PC-3 (cell line): ENCODE results near the gene TCEA2. TPM values are rescaled to one million over a fixed set of nuclear protein-coding genes. Genes with fewer than 3 reads are reported as not detected.

Experiments used
- ATAC-seq: fragments of 200-7000 bp; cut with Tn5 transposase; 2 replicates; pipeline ENCODE4 v1.9.1; 2020; ENCODE audit warnings: mild to moderate bottlenecking, moderate library complexity
- BruUV-seq: library from RNA; stranded (reverse); fragments of 400-500 nt; replicated peaks from 2 replicates; lab custom pipeline; 2021; lab: Mats Ljungman, UMichigan
- CTCF ChIA-PET: fragments of 300-600 bp; sonication (Branson Sonifier 250); formaldehyde crosslinking; loops from one replicate; lab custom pipeline; 2022; ENCODE audit warnings: antibody characterized with exemption; lab: Charles Lee
- POLR2A ChIA-PET: fragments of 300-600 bp; sonication (Branson Sonifier 250); formaldehyde crosslinking; loops from one replicate; lab custom pipeline; 2022; ENCODE audit warnings: antibody characterized with exemption; ENCODE audit not compliant: unreplicated experiment; lab: Charles Lee
- DNase-seq: peaks from one replicate; pipeline ENCODE4 v3.0.0-alpha.2; 2015
- H2AFZ ChIP-seq: fragments of 300-600 bp; sonication (generic); 2 replicates; pipeline ENCODE4 v1.6.0; 2016; ENCODE audit warnings: antibody characterized with exemption, low read length
- H3F3A ChIP-seq: fragments of 300-600 bp; sonication (generic); one replicate; pipeline ENCODE4 v1.6.0; 2017; ENCODE audit warnings: antibody characterized with exemption, low read length, control low read depth, mild to moderate bottlenecking; ENCODE audit not compliant: unreplicated experiment
- H3K27ac ChIP-seq: fragments of 300-600 bp; sonication (generic); 2 replicates; pipeline ENCODE4 v1.5.1; 2016; ENCODE audit warnings: mild to moderate bottlenecking, low read length
- H3K27me3 ChIP-seq: fragments of 300-600 bp; sonication (generic); 2 replicates; pipeline ENCODE4 v1.6.1; 2016; ENCODE audit warnings: low read length, mixed read lengths
- H3K36me3 ChIP-seq: fragments of 300-600 bp; sonication (generic); 2 replicates; pipeline ENCODE4 v1.6.1; 2016; ENCODE audit warnings: low read depth, mixed run types, low read length, mixed read lengths
- H3K4me1 ChIP-seq: fragments of 300-600 bp; sonication (generic); 2 replicates; pipeline ENCODE4 v1.5.1; 2016; ENCODE audit warnings: low read length; ENCODE audit not compliant: insufficient read depth
- H3K4me2 ChIP-seq: fragments of 300-600 bp; sonication (generic); 2 replicates; pipeline ENCODE4 v1.6.0; 2016; ENCODE audit warnings: low read length
- H3K4me3 ChIP-seq: fragments of 300-600 bp; sonication (generic); 2 replicates; pipeline ENCODE4 v1.5.1; 2016; ENCODE audit warnings: mild to moderate bottlenecking, low read length, mixed read lengths
- H3K79me2 ChIP-seq: fragments of 300-600 bp; sonication (generic); 2 replicates; pipeline ENCODE4 v1.6.1; 2017; ENCODE audit warnings: low read length, mixed read lengths
- H3K9ac ChIP-seq: fragments of 300-600 bp; sonication (generic); 2 replicates; pipeline ENCODE4 v1.6.0; 2016; ENCODE audit warnings: mild to moderate bottlenecking, low read length
- H3K9me2 ChIP-seq: fragments of 300-600 bp; sonication (generic); replicated peaks from 2 replicates; pipeline ENCODE4 v1.6.1; 2016; ENCODE audit warnings: mixed run types, low read length, mixed read lengths
- H3K9me3 ChIP-seq: fragments of 300-600 bp; sonication (generic); 2 replicates; pipeline ENCODE4 v1.6.1; 2016; ENCODE audit warnings: low read length, mixed read lengths
- H4K20me1 ChIP-seq: fragments of 300-600 bp; sonication (generic); 2 replicates; pipeline ENCODE4 v1.6.1; 2016; ENCODE audit warnings: low read length, mixed read lengths
- EZH2 ChIP-seq: fragments of 300-600 bp; sonication (generic); IDR thresholded peaks from one replicate; pipeline ENCODE4 v1.6.1; 2017; ENCODE audit warnings: antibody characterized with exemption, mild to moderate bottlenecking, low read length; ENCODE audit not compliant: unreplicated experiment
- EZH2phosphoT487 ChIP-seq: fragments of 300-600 bp; sonication (generic); IDR thresholded peaks from 2 replicates; pipeline ENCODE4 v1.6.1; 2018; ENCODE audit warnings: mild to moderate bottlenecking, antibody characterized with exemption, low read length, borderline replicate concordance
- intact Hi-C: fragments of 100-400 bp; cut with micrococcal nuclease; formaldehyde crosslinking; loops from 2 replicates; pipeline ENCODE4 v1.9.0; 2023
- total RNA-seq: library from RNA; depleted of rRNA; stranded (reverse); fragments of >200 nt; gene quantifications from 2 replicates; pipeline ENCODE4 v1.2.3, GENCODE V29; 2014
- TF ChIP-seq, protein P1 (sequence below): fragments of 300-600 bp; sonication (generic); conservative IDR thresholded peaks from 2 replicates; pipeline ENCODE4 v1.5.1; 2017; ENCODE audit warnings: antibody characterized with exemption, low read depth, mild to moderate bottlenecking, low read length

Gene TCEA2
- total RNA-seq, 1 experiment from 2014 or later, result 19.1 TPM

DNA sequence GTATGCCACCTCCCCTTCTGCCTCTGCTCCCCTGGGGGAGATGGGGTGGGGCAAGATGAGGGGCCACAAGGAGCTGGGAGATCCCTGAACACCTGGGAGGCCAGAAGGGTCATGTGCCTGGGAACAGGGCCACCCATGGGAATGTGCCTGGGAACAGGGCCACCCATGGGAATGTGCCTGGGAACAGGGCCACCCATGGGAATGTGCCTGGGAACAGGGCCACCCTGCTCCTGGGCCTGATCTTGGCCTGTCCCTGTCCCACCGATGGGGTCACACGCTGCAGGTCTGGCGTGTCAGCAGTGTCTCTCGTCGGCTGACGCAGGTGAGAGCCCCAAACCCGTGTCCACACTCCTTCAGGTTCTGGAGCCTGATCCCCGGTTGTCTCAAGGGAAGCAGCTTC lies 12.0 kb downstream of the TCEA2 start:
- no peaks in the 10 kb centered on the region for H3F3A ChIP-seq
- POLR2A ChIA-PET, result no interaction called here
- intact Hi-C loops, result no loop called here
- no peaks in the 10 kb centered on the region for H3K9me3 ChIP-seq
- CTCF ChIA-PET, result no interaction called here
- H3K36me3 ChIP-seq, result no peaks in the 10 kb centered on the region
- no peak overlapping the region for H3K4me3 ChIP-seq
- TF ChIP-seq, protein P1, sequence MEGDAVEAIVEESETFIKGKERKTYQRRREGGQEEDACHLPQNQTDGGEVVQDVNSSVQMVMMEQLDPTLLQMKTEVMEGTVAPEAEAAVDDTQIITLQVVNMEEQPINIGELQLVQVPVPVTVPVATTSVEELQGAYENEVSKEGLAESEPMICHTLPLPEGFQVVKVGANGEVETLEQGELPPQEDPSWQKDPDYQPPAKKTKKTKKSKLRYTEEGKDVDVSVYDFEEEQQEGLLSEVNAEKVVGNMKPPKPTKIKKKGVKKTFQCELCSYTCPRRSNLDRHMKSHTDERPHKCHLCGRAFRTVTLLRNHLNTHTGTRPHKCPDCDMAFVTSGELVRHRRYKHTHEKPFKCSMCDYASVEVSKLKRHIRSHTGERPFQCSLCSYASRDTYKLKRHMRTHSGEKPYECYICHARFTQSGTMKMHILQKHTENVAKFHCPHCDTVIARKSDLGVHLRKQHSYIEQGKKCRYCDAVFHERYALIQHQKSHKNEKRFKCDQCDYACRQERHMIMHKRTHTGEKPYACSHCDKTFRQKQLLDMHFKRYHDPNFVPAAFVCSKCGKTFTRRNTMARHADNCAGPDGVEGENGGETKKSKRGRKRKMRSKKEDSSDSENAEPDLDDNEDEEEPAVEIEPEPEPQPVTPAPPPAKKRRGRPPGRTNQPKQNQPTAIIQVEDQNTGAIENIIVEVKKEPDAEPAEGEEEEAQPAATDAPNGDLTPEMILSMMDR, result no peak
- TF ChIP-seq EZH2 (no peak), EZH2phosphoT487 (no peak)
- no peaks in the 10 kb centered on the region for H4K20me1 ChIP-seq
- H3K9ac ChIP-seq, result no peak overlapping the region
- DNase-seq, result no peak
- H3K9me2 ChIP-seq, result no peaks in the 10 kb centered on the region
- H3K4me2 ChIP-seq, result no peak overlapping the region
- no TSS peak for BruUV-seq
- ATAC-seq, result no peak
- no peak overlapping the region for H2AFZ ChIP-seq
- peaks cover 19% of the 10 kb centered on the region for H3K79me2 ChIP-seq
- H3K27me3 ChIP-seq, result no peaks in the 10 kb centered on the region
- H3K27ac ChIP-seq, result no peak overlapping the region
- peaks cover 13% of the 10 kb centered on the region for H3K4me1 ChIP-seq

DNA sequence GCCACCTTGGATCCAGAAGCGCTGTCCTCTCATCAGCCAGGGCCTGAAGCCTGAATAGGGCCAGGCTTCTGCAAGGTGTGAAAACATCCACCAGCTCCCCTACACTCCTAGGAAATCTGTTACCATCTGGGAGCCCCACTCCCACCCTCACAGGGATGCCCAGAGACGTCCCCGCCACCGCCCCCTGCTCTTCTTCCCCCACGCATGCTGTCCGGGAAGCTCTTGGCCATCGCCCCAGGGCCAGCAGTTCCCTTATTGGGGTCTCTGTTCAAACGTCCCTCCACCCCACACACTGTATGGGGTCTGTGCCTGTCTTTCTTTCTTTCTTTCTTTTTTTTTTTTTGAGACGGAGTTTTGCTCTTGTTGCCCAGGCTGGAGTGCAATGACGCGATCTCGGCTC lies 12.6 kb downstream of the TCEA2 start:
- no peak overlapping the region for H3K9ac ChIP-seq
- no peaks in the 10 kb centered on the region for H3K9me3 ChIP-seq
- H3K79me2 ChIP-seq, result peaks cover 19% of the 10 kb centered on the region
- ATAC-seq (no peak), DNase-seq (no peak)
- no peaks in the 10 kb centered on the region for H3F3A ChIP-seq
- no TSS peak for BruUV-seq
- H2AFZ ChIP-seq, result no peak overlapping the region
- ChIA-PET POLR2A (no interaction called here), CTCF (no interaction called here)
- no peak overlapping the region for H3K4me2 ChIP-seq
- no peaks in the 10 kb centered on the region for H3K27me3 ChIP-seq
- no peak overlapping the region for H3K4me3 ChIP-seq
- H3K27ac ChIP-seq, result no peak overlapping the region
- intact Hi-C loops, result no loop called here
- H3K36me3 ChIP-seq, result no peaks in the 10 kb centered on the region
- peaks cover 13% of the 10 kb centered on the region for H3K4me1 ChIP-seq
- TF ChIP-seq EZH2phosphoT487 (no peak), EZH2 (no peak)
- TF ChIP-seq, protein P1, result no peak
- no peaks in the 10 kb centered on the region for H3K9me2 ChIP-seq
- no peaks in the 10 kb centered on the region for H4K20me1 ChIP-seq

DNA sequence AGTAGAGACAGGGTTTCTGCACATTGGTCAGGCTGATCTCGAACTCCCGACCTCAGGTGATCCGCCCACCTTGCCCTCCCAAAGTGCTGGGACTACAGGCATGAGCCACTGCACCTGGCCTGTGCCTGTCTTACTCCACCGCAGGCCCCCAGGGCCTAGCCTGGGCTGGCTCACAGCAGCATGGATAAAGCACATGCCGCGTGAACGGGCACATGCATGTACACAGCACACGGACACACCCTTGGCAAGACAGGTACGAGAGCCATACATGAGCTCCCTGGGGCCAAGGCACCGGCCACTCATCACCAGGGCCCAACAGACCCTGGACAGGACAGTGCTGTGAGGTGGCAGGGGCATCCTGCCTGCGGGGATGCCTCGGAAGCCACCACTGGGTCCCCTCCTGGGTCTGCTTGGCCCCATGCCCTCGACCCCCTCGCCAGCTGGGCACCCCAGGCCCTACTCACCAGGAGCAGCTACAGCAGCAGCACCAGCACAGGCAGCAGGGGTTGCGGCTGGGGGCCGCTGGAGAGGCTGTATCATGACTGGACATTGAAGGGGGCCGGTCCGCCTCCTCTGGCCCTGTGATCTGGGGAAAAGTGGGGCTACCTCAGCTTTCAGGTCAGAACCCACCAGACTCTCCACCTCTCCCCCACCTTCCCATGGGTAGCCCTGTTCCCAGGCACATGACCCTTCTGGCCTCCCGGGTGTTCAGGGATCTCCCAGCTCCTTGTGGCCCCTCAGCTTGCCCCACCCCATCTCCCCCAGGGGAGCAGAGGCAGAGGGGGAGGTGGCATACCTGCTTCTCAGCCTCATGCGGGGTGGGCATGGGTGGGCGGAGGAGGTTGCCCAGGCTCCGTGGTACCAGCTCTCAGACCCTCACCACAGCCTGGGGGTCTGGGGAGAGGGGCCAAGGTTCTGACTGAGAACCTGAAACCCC lies 13.3 kb downstream of the TCEA2 start:
- H3K4me2 ChIP-seq, result no peak overlapping the region
- H3K9me3 ChIP-seq, result no peaks in the 10 kb centered on the region
- BruUV-seq, result no TSS peak
- intact Hi-C loops, result no loop called here
- no peaks in the 10 kb centered on the region for H3K9me2 ChIP-seq
- CTCF ChIA-PET, result no interaction called here
- H3K36me3 ChIP-seq, result no peaks in the 10 kb centered on the region
- ATAC-seq (no peak), DNase-seq (no peak)
- H2AFZ ChIP-seq, result no peak overlapping the region
- H3F3A ChIP-seq, result no peaks in the 10 kb centered on the region
- no peak overlapping the region for H3K9ac ChIP-seq
- peaks cover 13% of the 10 kb centered on the region for H3K4me1 ChIP-seq
- H3K27ac ChIP-seq, result no peak overlapping the region
- peaks cover 19% of the 10 kb centered on the region for H3K79me2 ChIP-seq
- TF ChIP-seq, protein P1, result no peak
- TF ChIP-seq EZH2, result no peak
- no peak for TF ChIP-seq EZH2phosphoT487
- no peaks in the 10 kb centered on the region for H4K20me1 ChIP-seq
- H3K27me3 ChIP-seq, result no peaks in the 10 kb centered on the region
- no peak overlapping the region for H3K4me3 ChIP-seq
- POLR2A ChIA-PET, result no interaction called here
